KOPT-K1 (cell line): ENCODE measurements around the gene RNF13.
"Not testable (repeated sequence)": the region's sequence is repeated elsewhere in the genome, so short reads cannot be mapped to it uniquely, and the experiment has no call there.

ENCODE experiments used
- H3K27ac ChIP-seq: fragments of 200-600 bp; sonication (generic); 2 replicates; pipeline ENCODE4 v1.5.1; 2016; ENCODE audit warnings: antibody characterized with exemption, mild to moderate bottlenecking, low read depth, low read length; ENCODE audit not compliant: poor library complexity, severe bottlenecking
- H3K36me3 ChIP-seq: fragments of 200-600 bp; sonication (generic); 2 replicates; pipeline ENCODE4 v1.5.1; 2017; ENCODE audit warnings: antibody characterized with exemption, mild to moderate bottlenecking, low read length, moderate library complexity; ENCODE audit not compliant: insufficient read depth
- H3K9me3 ChIP-seq: fragments of 200-600 bp; sonication (generic); 2 replicates; pipeline ENCODE4 v1.5.1; 2017; ENCODE audit warnings: antibody characterized with exemption, low read length, mild to moderate bottlenecking; ENCODE audit not compliant: insufficient read depth, poor library complexity, severe bottlenecking

RNF13 gene

DNA sequence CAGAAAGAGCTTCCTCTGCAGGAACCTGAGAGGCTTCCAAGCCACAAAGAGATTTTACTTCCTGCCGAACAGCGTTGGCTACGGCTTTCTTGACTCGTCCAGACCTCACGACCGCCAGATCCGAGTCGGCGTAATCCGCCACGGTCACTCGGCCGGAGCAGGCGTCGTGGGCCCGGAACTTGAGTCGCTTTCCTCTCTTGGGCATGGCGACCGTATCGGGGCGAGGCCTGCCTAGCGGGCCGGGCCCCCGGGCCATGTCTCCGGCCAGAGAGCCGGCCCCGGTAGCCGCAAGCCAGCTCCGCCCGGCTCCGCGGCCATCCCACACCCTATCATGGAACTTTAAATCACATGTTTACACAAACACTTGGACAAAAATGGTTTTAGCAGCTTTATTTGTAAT is 170.0 kb downstream of the RNF13 start:
- H3K27ac ChIP-seq, H3K36me3 ChIP-seq, H3K9me3 ChIP-seq: not testable (repeated sequence)

DNA sequence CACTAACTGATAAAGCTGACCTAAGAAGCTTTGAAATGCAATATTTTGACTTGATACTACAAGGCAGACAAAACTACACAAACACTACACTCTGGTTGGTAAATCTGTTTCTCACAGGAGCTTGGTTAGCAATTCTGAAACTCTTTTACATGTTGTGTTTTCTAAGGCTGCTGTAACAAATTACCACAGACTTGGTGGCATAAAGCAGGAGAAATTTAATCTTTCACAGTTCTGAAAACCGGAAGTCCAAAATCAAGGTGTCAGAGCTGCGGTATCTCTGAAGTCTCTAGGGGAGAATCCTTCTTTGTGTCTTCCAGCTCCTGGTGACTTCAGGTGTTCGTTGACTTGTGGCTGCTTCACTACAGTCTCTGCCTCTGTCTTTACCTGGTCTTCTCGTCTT is 170.6 kb downstream of the RNF13 start:
- Histone ChIP-seq H3K27ac (no peak overlapping the region), H3K36me3 (no peaks in the 10 kb centered on the region), H3K9me3 (no peaks in the 10 kb centered on the region)

DNA sequence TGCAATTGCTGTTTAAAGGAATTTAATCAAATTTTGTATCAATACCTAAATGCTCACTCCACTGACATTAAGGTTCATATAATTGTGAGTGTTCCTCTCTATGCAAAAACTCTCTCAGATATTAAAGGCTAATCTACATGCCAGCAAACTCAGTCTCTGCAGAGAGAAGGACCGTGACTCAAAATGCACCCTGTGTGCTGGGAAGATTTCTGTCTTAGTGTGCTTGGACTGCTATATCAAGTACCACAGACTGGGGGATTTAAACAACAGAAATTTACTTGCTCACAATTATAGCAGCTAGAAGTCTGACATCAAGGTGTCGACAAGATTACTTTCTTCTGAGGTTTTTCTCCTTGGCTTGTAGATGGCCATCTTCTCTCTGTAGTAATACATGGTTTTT is 176.3 kb downstream of the RNF13 start:
- Histone ChIP-seq H3K27ac (no peak overlapping the region), H3K9me3 (peaks cover 5% of the 10 kb centered on the region), H3K36me3 (no peaks in the 10 kb centered on the region)

- Histone ChIP-seq H3K36me3 (no peaks in the 10 kb centered on the region), H3K27ac (no peak overlapping the region), H3K9me3 (peaks cover 14% of the 10 kb centered on the region)
Measured at GRCh38 chr3:149990423-149990948, 177.5 kb downstream of the RNF13 start.

DNA sequence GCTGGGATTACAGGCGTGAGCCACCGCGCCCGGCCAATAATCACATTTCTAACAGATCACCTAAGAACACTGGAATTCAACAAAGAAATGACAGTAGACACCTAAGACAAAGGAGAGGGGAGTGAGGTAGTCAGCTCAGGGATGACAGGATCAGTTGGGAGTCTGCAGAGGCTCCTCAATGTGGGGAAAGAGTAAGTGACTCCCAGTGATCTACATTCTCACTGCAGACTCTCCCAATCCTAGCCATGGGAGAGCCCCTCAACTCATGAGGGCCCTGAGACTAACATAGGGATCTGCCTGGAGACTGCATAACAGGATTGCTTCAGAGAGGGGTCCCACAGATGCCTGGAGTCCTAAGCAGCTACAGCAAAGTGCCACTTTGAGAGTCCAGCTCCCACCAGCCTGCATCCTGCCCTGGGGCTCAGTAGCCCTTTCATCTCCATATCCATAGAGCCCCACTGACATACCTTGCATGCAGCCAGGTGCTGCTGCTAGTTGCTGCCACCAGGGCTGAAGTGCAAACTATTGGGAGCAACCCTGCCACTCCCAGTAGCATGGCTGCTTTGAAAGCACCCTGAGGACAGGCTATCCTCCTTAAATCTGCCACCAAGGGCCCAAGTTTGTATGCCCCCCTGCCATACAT is 179.5 kb downstream of the RNF13 start:
- Histone ChIP-seq H3K36me3 (no peaks in the 10 kb centered on the region), H3K9me3 (peaks cover 14% of the 10 kb centered on the region), H3K27ac (no peak overlapping the region)

DNA sequence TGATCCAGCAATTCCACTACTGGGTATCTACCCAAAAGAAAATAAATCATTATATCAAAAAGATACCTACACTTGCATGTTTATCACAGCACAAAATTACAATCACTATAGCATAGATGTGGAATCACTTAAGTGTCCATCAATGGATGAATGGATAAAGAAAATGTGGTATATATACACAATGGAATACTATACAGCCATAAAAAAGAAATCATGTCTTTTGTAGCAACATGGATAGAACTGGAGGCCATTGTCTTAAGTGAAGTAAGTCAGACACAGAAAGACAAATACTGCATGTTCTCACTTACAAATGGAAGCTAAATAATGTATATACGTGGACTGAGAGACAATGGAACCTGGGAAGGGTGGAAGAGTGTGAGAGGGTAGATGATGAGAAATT is 185.9 kb downstream of the RNF13 start:
- peaks cover 10% of the 10 kb centered on the region for H3K9me3 ChIP-seq
- H3K27ac ChIP-seq = no peak overlapping the region
- H3K36me3 ChIP-seq = no peaks in the 10 kb centered on the region

GRCh38 chr3:149999421-149999820 is 186.4 kb downstream of the RNF13 start:
- no peak overlapping the region for H3K27ac ChIP-seq

GRCh38 chr3:150000641-150001040 is 187.6 kb downstream of the RNF13 start:
- no peak overlapping the region for H3K27ac ChIP-seq
- no peaks in the 10 kb centered on the region for H3K9me3 ChIP-seq
- no peaks in the 10 kb centered on the region for H3K36me3 ChIP-seq

More at GRCh38 chr3:149999421-149999820, 186.4 kb downstream of the RNF13 start:
- Histone ChIP-seq H3K36me3 (no peaks in the 10 kb centered on the region), H3K9me3 (peaks cover 7% of the 10 kb centered on the region)

- H3K27ac ChIP-seq = no peak overlapping the region
Measured at GRCh38 chr3:150005243-150006112, 192.5 kb downstream of the RNF13 start.

DNA sequence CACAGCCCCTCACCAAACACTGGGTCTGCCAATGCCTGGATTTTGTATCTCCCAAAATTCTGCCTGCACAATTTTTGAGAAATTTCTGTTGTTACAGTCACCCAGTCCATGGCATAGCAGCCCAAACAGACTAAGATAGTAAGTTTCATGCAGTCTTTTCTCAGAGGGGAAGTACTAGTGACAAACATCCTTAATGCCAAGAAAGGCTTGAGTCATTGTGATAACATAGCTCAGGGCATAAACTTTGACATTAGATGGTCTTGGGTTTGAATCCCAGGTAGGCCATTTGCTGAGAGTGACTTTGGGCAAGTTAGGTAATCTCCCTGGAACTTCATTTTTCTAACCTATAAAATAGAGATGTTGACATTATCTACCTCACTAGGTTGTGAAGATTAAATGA is 193.8 kb downstream of the RNF13 start:
- Histone ChIP-seq H3K9me3 (no peaks in the 10 kb centered on the region), H3K27ac (no peak overlapping the region), H3K36me3 (no peaks in the 10 kb centered on the region)

More at GRCh38 chr3:150005243-150006112, 192.5 kb downstream of the RNF13 start:
- Histone ChIP-seq H3K36me3 (no peaks in the 10 kb centered on the region), H3K9me3 (no peaks in the 10 kb centered on the region)
